CD14-positive monocyte (primary cell): ENCODE results near the gene GABRB2. TPM values are rescaled to one million over a fixed set of nuclear protein-coding genes. Genes with fewer than 3 reads are reported as not detected.
A peak's percentile ranks its signal among the peaks of the same experiment; 100 is the strongest.

Source experiments
- DNase-seq, 3 donors: peaks; one replicate each; pipeline ENCODE4 v3.0.0-alpha.2; 2011 to 2022
- H2AFZ ChIP-seq: 2 replicates; pipeline ENCODE4 v1.6.0; 2012; ENCODE audit warnings: mild to moderate bottlenecking, low read depth, low read length, inconsistent platforms; ENCODE audit not compliant: insufficient read depth, poor library complexity, severe bottlenecking
- H3K27ac ChIP-seq, 2 donors: 1 replicate in 1 of 2; 2 replicates in 1 of 2; pipeline ENCODE4 v1.5.1; 2012 to 2013; ENCODE audit warnings: low read length in 2 of 2, control low read depth in 1 of 2, inconsistent platforms in 1 of 2, low read depth in 1 of 2, mild to moderate bottlenecking in 1 of 2
- H3K27me3 ChIP-seq, 2 donors: one replicate each; pipeline versions ENCODE4 v1.6.0 to v1.6.1; 2011 to 2013; ENCODE audit warnings: low read length in 2 of 2; ENCODE audit not compliant: control insufficient read depth in 2 of 2, insufficient read depth in 2 of 2
- H3K36me3 ChIP-seq, 2 donors: replicated peaks in 1 of 2; 1 replicate in 1 of 2; 2 replicates in 1 of 2; pipeline versions ENCODE4 v1.5.1 to v1.6.1; 2012 to 2013; ENCODE audit warnings: low read length in 2 of 2, control low read depth in 1 of 2, inconsistent platforms in 1 of 2, mild to moderate bottlenecking in 1 of 2; ENCODE audit not compliant: insufficient read depth in 2 of 2, control insufficient read depth in 1 of 2
- H3K4me1 ChIP-seq, 2 donors: 1 replicate in 1 of 2; 2 replicates in 1 of 2; pipeline versions ENCODE4 v1.5.1 to v1.6.1; 2012 to 2013; ENCODE audit warnings: low read length in 2 of 2, control low read depth in 1 of 2, inconsistent platforms in 1 of 2, mild to moderate bottlenecking in 1 of 2, moderate library complexity in 1 of 2; ENCODE audit not compliant: insufficient read depth in 2 of 2, control insufficient read depth in 1 of 2
- H3K4me2 ChIP-seq: replicated peaks from 2 replicates; pipeline ENCODE3; 2012; ENCODE audit warnings: low read length, moderate library complexity, mild to moderate bottlenecking; ENCODE audit not compliant: poor library complexity, severe bottlenecking; ENCODE audit errors: extremely low read depth
- H3K4me3 ChIP-seq, 3 experiments: fragments of 200-600 bp in 1 of 3; sonication (generic) in 1 of 3; replicated peaks in 1 of 3; 1 replicate in 2 of 3; 2 replicates in 1 of 3; pipeline ENCODE4 v1.5.1; 2011 to 2013; ENCODE audit warnings: low read length in 3 of 3, mild to moderate bottlenecking in 3 of 3, control low read depth in 2 of 3, low read depth in 2 of 3, inconsistent platforms in 1 of 3, moderate library complexity in 1 of 3
- H3K79me2 ChIP-seq: 2 replicates; pipeline ENCODE4 v1.6.0; 2012; ENCODE audit warnings: mild to moderate bottlenecking, control low read depth, inconsistent platforms, low read length, moderate library complexity; ENCODE audit not compliant: insufficient read depth
- H3K9ac ChIP-seq: 2 replicates; pipeline ENCODE4 v1.6.0; 2017; ENCODE audit warnings: low read length, mild to moderate bottlenecking; ENCODE audit not compliant: insufficient read depth, poor library complexity, severe bottlenecking
- H3K9me3 ChIP-seq, 2 donors: replicated peaks in 1 of 2; 1 replicate in 1 of 2; 2 replicates in 1 of 2; pipeline versions ENCODE4 v1.5.1 to v1.6.1; 2012 to 2013; ENCODE audit warnings: low read length in 2 of 2, control low read depth in 1 of 2; ENCODE audit not compliant: control insufficient read depth in 1 of 2, insufficient read depth in 1 of 2
- H4K20me1 ChIP-seq: 2 replicates; pipeline ENCODE4 v1.6.0; 2012; ENCODE audit warnings: mild to moderate bottlenecking, low read length, control low read depth, moderate library complexity; ENCODE audit not compliant: insufficient read depth
- H3K27ac Mint-ChIP-seq, 7 donors: one replicate each; pipeline ENCODE4 v1.8.0; 2020; ENCODE audit warnings: mild to moderate bottlenecking in 7 of 7, mixed read lengths in 7 of 7, moderate library complexity in 6 of 7, inconsistent platforms in 2 of 7
- H3K27me3 Mint-ChIP-seq, 3 donors: one replicate each; pipeline ENCODE4 v1.8.0; 2021 to 2022; ENCODE audit warnings: low read depth in 3 of 3, mild to moderate bottlenecking in 3 of 3, mixed read lengths in 3 of 3, moderate library complexity in 3 of 3, inconsistent platforms in 1 of 3
- H3K36me3 Mint-ChIP-seq, 2 donors: one replicate each; pipeline ENCODE4 v1.8.0; 2020; ENCODE audit warnings: mixed read lengths in 2 of 2, inconsistent platforms in 1 of 2, mild to moderate bottlenecking in 1 of 2
- H3K4me1 Mint-ChIP-seq: one replicate; pipeline ENCODE4 v1.8.0; 2020; ENCODE audit warnings: mild to moderate bottlenecking, mixed read lengths
- H3K4me3 Mint-ChIP-seq, 2 donors: one replicate each; pipeline ENCODE4 v1.8.0; 2020; ENCODE audit warnings: mild to moderate bottlenecking in 2 of 2, mixed read lengths in 2 of 2, moderate library complexity in 1 of 2
- H3K9me3 Mint-ChIP-seq, 7 donors: one replicate each; pipeline ENCODE4 v1.8.0; 2020 to 2022; ENCODE audit warnings: mixed read lengths in 7 of 7, mild to moderate bottlenecking in 6 of 7, moderate library complexity in 6 of 7, inconsistent platforms in 2 of 7
- CTCF ChIP-seq: fragments of 200-600 bp; IDR thresholded peaks from one replicate; pipeline ENCODE4 v1.8.0; 2022; ENCODE audit warnings: antibody characterized with exemption, mild to moderate bottlenecking
- WGBS: methylation state at CpG from one replicate; pipeline ENCODE4 v1.1.5; 2013; ENCODE audit warnings: missing lambda C conversion rate; ENCODE audit not compliant: insufficient coverage; 5-methylcytosine and 5-hydroxymethylcytosine counted together
- intact Hi-C, 2 donors: fragments of 100-400 bp; cut with micrococcal nuclease; formaldehyde crosslinking; loops; one replicate each; pipeline versions ENCODE4 v1.15.0 to v1.15.1; 2023
- polyA minus RNA-seq: library from RNA; depleted of rRNA, polyadenylated mRNA; stranded (reverse); fragments of >200 nt; gene quantifications from 2 replicates; pipeline ENCODE4 v1.2.3, GENCODE V29; 2012
- polyA plus RNA-seq, 3 donors: library from polyadenylated mRNA; depleted of rRNA in 1 of 3; unstranded in 2 of 3; stranded (reverse) in 1 of 3; fragments of 300-500 nt in 2 of 3; fragments of >200 nt in 1 of 3; fragmentation: Illumina TruSeq in 2 of 3; gene quantifications; 1 replicate in 2 of 3; 2 replicates in 1 of 3; pipeline ENCODE4 v1.2.3, GENCODE V29; 2012 to 2021
- total RNA-seq, 12 experiments: library from RNA in 1 of 12; stranded (reverse) in 1 of 12; fragments of 120-200 nt in 1 of 12; gene quantifications; one replicate each; pipeline ENCODE4 v1.2.4 and lab custom pipeline; 2013 to 2026; ENCODE audit warnings: mixed read lengths in 6 of 12, inconsistent platforms in 1 of 12

The GABRB2 gene
- total RNA-seq (2013), result not detected
- polyA plus RNA-seq (not detected), polyA minus RNA-seq (not detected in 2 replicates), total RNA-seq (lab: John Stamatoyannopoulos, UW) (0 to 2.7 (median 0.08) reads per million in 11 experiments)

GRCh38 chr5:161546470-161547301 lies at the start of gene GABRB2:
TSS of gene GABRB2 (minus strand) at chr5:161546725. CDS start at chr5:161546643, 82 bp downstream.
- Histone ChIP-seq H2AFZ (peak within 1 kb of the TSS; percentile 41), H3K27ac (no peak within 1 kb of the TSS), H3K27me3 (peaks cover 58 to 60% of the 10 kb centered on the region in 2 donors), H3K4me2 (peak within 1 kb of the TSS; percentile 71), H3K79me2 (no peaks in the 10 kb centered on the region), H3K9me3 (peaks cover 0 to 24% of the 10 kb centered on the region in 2 donors), H3K36me3 (no peaks in the 10 kb centered on the region), H3K4me3 (peak within 1 kb of the TSS; percentile 33 to 67 (median 40)), H3K4me1 (peaks cover 10 to 11% of the 10 kb centered on the region in 2 donors), H4K20me1 (no peaks in the 10 kb centered on the region), H3K9ac (no peak within 1 kb of the TSS)
- Mint-ChIP-seq H3K27me3 (peaks cover 59 to 67% (median 61%) of the 10 kb centered on the region in 3 donors), H3K36me3 (peaks cover 0 to 2% of the 10 kb centered on the region in 2 donors), H3K9me3 (peaks cover 3 to 31% (median 18%) of the 10 kb centered on the region in 7 donors), H3K4me1 (peaks cover 21% of the 10 kb centered on the region), H3K4me3 (peak within 1 kb of the TSS; percentile 74 to 97), H3K27ac (no peak within 1 kb of the TSS)
- no peak for TF ChIP-seq CTCF
- intact Hi-C loops, result no loop called here
- WGBS, result 2% methylated on average over 7 of the region's 31 CpGs
- DNase-seq, result peak in 2 of 3 donors; percentile 2 to 20

GRCh38 chr5:161585798-161586197 lies 39.3 kb upstream of the GABRB2 start:
- no peak overlapping the region for H3K27ac ChIP-seq
- Mint-ChIP-seq H3K4me1 (no peaks in the 10 kb centered on the region), H3K27me3 (peaks cover 0 to 2% (median 0%) of the 10 kb centered on the region in 3 donors), H3K36me3 (no peaks in the 10 kb centered on the region), H3K27ac (no peak overlapping the region), H3K9me3 (peaks cover 0 to 3% (median 0%) of the 10 kb centered on the region in 7 donors), H3K4me3 (no peak overlapping the region)
- H3K4me3 ChIP-seq, result no peak overlapping the region
- no peaks in the 10 kb centered on the region for H3K27me3 ChIP-seq
- no CpG with 5 or more reads among the region's 1 CpG for WGBS
- H4K20me1 ChIP-seq, result no peaks in the 10 kb centered on the region
- H2AFZ ChIP-seq, result no peak overlapping the region
- H3K9me3 ChIP-seq, result no peaks in the 10 kb centered on the region
- no peaks in the 10 kb centered on the region for H3K36me3 ChIP-seq
- intact Hi-C loops, result no loop called here
- TF ChIP-seq CTCF, result no peak
- DNase-seq, result no peak
- H3K79me2 ChIP-seq, result no peaks in the 10 kb centered on the region
- H3K4me1 ChIP-seq, result no peaks in the 10 kb centered on the region
- H3K4me2 ChIP-seq, result no peak overlapping the region
- H3K9ac ChIP-seq, result no peak overlapping the region
